Large intestine (tissue), 3 donors: ENCODE measurements around the gene FBXL7. TPM values are rescaled to one million over a fixed set of nuclear protein-coding genes. Genes with fewer than 3 reads are reported as not detected.

ENCODE experiments used
- DNase-seq, 2 donors: peaks; one replicate each; pipeline versions ENCODE4 v3.0.0 to v3.0.0-alpha.2; 2013
- H3K27ac ChIP-seq: one replicate; pipeline ENCODE4 v1.5.1; 2013; ENCODE audit warnings: low read length
- H3K27me3 ChIP-seq: 2 replicates; pipeline ENCODE4 v1.6.1; 2013; ENCODE audit warnings: low read length; ENCODE audit not compliant: control insufficient read depth, insufficient read depth
- H3K36me3 ChIP-seq: 2 replicates; pipeline ENCODE4 v1.6.1; 2013; ENCODE audit warnings: low read length; ENCODE audit not compliant: control insufficient read depth, insufficient read depth
- H3K4me1 ChIP-seq: one replicate; pipeline ENCODE4 v1.6.1; 2013; ENCODE audit warnings: low read length; ENCODE audit not compliant: control insufficient read depth, insufficient read depth
- H3K4me3 ChIP-seq: one replicate; pipeline ENCODE4 v1.5.1; 2013; ENCODE audit warnings: low read length
- H3K9me3 ChIP-seq: one replicate; pipeline ENCODE4 v1.6.1; 2013; ENCODE audit warnings: mild to moderate bottlenecking, low read depth, low read length, moderate library complexity; ENCODE audit not compliant: control insufficient read depth
- WGBS: methylation state at CpG from one replicate; pipeline ENCODE4 v1.1.5; 2013; ENCODE audit warnings: low lambda C conversion rate; ENCODE audit not compliant: insufficient coverage; 5-methylcytosine and 5-hydroxymethylcytosine counted together
- polyA plus RNA-seq: library from polyadenylated mRNA; unstranded; fragments of 120-200 nt; gene quantifications from one replicate; pipeline ENCODE4 v1.2.1, GENCODE V29; 2013

The FBXL7 gene
- polyA plus RNA-seq, 1 donor, result 7.2 TPM

DNA sequence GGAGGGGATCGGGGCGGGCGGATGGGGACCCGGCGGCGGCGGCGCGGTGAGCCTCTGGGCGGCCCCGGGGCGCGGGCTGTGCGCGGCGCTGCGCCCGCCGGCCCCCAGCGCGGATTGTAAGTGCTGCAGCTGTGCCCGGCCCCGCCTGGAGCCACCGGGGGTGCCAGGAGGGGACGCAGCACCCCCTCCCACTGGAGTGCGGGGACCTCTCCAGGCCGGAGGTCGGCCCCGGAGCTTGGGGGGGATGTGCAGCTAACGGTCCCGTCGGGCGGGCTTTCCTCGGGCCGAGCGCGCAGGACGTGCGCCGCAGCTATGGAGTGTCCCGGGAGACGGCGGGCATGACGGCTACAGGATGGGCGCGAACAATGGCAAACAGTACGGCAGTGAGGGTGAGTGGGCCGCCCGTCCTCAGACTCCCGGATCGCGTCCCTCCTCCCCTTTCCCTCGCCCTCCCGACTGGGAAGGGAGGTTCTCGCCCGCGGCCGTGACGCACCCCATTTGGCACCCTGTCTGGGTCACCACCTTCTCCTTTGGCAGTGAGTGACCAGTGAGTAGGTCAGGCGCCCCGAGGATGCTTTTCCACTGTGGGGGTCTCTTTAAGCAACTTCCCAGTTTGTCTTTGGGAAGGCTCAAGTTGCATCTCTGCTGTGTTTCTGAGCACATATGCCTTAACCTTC, 483 bp downstream of the FBXL7 start:
- no peaks in the 10 kb centered on the region for H3K36me3 ChIP-seq
- WGBS, result no CpG with 5 or more reads among the region's 61 CpGs

DNA sequence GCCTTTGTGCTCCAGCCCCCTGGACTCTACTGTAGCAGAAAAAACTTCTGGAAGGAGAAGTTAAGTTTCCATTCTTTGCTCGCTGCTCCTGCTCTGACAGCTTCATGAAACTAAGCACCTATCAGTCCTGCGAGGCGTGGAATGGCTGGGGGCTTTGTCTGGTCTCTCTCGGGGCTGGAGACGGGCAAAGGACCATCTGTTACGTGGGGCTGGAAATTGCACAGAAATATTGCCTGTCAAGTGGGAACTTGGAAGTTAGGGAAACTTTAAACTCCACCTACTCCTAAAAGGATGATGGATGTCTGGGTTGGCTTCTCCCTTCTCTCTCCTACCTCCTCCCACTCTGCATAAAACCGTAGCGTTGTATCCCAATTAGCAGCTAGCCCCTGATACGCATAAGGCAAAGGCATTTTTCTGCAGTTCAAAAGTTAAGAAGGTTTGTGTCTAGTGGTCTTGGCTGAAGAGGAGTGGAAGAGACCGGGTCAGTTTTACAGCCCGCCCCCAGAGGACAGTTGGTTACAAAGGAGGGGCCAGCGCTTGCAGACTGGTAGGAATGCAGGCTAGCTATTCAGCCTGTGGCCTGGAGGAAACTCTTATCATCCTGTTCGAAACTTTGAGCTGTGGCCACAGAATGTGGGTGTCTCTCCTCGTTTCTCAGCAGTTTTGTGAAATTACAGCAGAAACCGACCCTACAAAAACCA, 1.3 kb downstream of the FBXL7 start:
- H3K4me3 ChIP-seq, result peak overlapping the region; percentile 43

More for the DNA sequence above, 483 bp downstream of the FBXL7 start:
- Histone ChIP-seq H3K27ac (peak overlapping the region; percentile 44), H3K4me1 (no peaks in the 10 kb centered on the region), H3K9me3 (peaks cover 3% of the 10 kb centered on the region), H3K27me3 (peaks cover 26% of the 10 kb centered on the region), H3K4me3 (peak overlapping the region; percentile 43)
- DNase-seq, result peak in 1 of 2 donors; percentile 42

DNA sequence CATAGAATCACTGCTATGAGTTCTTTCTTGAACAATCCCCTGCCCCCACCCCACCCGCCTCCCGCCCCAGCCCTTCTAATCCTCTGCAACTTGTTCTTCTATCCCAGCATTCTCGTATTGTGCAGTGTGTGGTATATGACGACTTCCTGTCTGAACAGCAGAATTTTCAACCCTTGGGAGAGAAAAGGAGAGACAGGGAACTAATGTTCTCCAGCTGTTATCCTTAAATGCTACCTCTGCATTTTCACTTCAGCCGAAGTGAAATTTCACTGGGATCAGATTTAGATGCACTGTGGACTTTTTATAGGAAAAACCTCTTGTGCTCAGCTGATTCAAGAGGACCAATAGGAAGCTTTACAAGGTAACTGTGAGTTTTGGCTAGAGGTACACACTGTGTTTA, 2.2 kb downstream of the FBXL7 start:
- Histone ChIP-seq H3K27me3 (peaks cover 26% of the 10 kb centered on the region), H3K9me3 (peaks cover 3% of the 10 kb centered on the region), H3K4me3 (peak overlapping the region; percentile 43), H3K27ac (no peak overlapping the region), H3K4me1 (no peaks in the 10 kb centered on the region), H3K36me3 (no peaks in the 10 kb centered on the region)
- DNase-seq, result no peak
- no CpG with 5 or more reads among the region's 5 CpGs for WGBS

More for the DNA sequence above, 1.3 kb downstream of the FBXL7 start:
- DNase-seq, result peak in 1 of 2 donors; percentile 38
- Histone ChIP-seq H3K27me3 (peaks cover 26% of the 10 kb centered on the region), H3K27ac (peak overlapping the region; percentile 44), H3K36me3 (no peaks in the 10 kb centered on the region), H3K4me1 (no peaks in the 10 kb centered on the region), H3K9me3 (peaks cover 3% of the 10 kb centered on the region)
- 7% methylated on average over 3 of the region's 15 CpGs for WGBS

DNA sequence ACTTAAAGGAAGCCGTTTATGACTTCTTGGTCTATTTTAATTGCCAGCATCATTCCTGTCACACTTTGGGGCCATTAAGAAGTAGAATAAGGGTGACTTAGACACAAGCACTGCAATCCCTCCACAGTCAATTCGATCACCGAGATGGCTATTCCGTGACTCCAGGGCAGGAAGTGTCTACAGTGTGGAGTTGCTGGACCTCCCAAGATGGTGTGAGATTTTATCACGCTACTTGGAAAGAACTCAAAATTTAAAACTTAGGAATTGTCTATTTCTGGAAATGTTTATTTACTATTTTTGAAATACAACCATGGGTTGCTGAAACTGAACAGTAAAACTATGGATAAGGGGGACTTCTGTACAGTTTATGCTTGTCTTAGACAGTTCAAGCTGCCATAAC, 6.2 kb downstream of the FBXL7 start:
- no peak overlapping the region for H3K27ac ChIP-seq
- H3K4me3 ChIP-seq, result no peak overlapping the region
- 80% methylated on average over 1 of the region's 5 CpGs for WGBS
- no peaks in the 10 kb centered on the region for H3K36me3 ChIP-seq
- H3K9me3 ChIP-seq, result no peaks in the 10 kb centered on the region
- peaks cover 5% of the 10 kb centered on the region for H3K27me3 ChIP-seq
- DNase-seq, result no peak
- no peaks in the 10 kb centered on the region for H3K4me1 ChIP-seq

DNA sequence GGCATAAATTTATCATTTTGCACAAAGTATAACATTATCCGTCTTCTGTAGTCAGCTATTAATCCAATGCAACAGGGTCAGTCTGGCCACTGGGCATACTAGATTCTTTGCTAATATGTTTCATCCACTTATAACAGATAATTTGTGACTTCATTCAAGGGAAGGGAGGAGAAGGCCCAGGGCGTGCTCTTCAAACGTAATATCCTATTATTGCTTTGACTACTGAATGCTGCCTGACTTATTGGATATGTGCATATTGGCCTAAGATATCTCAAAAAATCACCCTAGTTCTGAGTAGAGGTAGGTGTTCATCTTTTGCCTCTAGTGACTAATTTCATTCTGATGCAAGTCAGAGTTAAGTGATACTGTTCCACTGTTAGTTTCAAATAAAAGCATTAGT, 6.9 kb downstream of the FBXL7 start:
- Histone ChIP-seq H3K27me3 (no peaks in the 10 kb centered on the region), H3K27ac (no peak overlapping the region), H3K4me3 (no peak overlapping the region), H3K4me1 (no peaks in the 10 kb centered on the region), H3K36me3 (no peaks in the 10 kb centered on the region), H3K9me3 (no peaks in the 10 kb centered on the region)
- WGBS, result 82% methylated on average over 2 of the region's 3 CpGs
- no peak for DNase-seq

DNA sequence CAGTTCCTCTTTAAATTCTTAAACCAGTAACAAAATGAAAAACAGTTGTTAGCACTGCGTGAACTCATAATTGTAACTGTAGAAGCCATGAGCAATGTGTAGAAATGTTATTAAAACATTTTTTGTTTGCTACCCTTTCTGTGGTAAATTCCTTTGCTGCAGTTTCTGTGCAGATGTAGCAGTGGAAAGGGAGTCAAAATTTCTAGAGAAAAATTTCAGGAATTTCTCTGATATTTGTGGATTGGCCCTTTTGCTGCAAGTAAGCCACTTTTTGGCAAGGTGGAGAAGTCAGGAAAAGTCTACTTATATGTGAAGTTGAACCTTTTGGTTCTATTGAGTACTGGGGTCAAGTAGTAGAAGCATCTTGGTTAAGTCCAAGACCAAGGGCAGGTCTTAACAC, 10.1 kb downstream of the FBXL7 start:
- H3K4me3 ChIP-seq, result no peak overlapping the region
- WGBS, result no CpG with 5 or more reads among the region's 1 CpG
- no peak overlapping the region for H3K27ac ChIP-seq
- no peaks in the 10 kb centered on the region for H3K36me3 ChIP-seq
- H3K27me3 ChIP-seq, result no peaks in the 10 kb centered on the region
- H3K4me1 ChIP-seq, result no peaks in the 10 kb centered on the region
- DNase-seq, result no peak
- no peaks in the 10 kb centered on the region for H3K9me3 ChIP-seq

DNA sequence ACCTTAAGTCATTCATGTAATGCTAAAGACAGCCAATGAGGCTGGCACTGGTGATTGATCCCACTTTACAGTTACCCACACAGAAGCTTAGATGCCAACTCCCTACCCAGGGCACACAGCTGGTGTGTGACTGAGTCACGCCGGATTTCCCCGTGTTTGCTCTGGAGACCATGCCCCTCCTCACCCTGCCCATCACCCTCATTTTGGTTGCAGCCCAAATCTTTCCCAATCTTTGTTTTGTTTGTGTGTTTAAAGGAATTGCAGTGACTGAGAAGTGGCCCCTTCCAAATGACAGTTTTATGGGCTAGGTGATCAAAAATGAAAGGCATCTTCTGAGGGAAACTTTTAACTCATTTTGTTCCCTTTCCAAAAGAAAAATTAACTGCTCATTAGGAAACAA, 10.9 kb downstream of the FBXL7 start:
- Histone ChIP-seq H3K9me3 (no peaks in the 10 kb centered on the region), H3K27me3 (no peaks in the 10 kb centered on the region), H3K36me3 (no peaks in the 10 kb centered on the region), H3K27ac (no peak overlapping the region), H3K4me1 (no peaks in the 10 kb centered on the region), H3K4me3 (no peak overlapping the region)
- no peak for DNase-seq
- WGBS, result 50% methylated on average over 2 of the region's 3 CpGs

DNA sequence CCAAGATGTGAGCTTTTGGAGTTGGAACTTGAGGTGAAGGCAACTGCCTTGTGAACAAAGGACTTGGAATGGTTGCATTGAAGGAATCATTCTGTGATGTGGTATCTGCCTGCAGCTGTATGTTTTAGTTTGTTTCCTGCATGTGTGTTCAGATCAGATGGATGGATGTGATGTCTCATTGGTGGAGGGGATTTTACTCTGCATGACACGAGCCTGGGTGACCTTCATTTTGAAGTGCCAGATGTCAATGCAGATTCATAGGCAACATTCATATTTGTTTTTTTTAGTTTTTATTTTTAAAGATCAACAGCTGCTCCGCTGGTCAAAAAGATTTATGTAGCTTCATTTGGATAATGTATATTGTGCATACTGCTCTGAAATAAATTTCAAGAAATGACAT, 13.5 kb downstream of the FBXL7 start:
- H3K27me3 ChIP-seq, result no peaks in the 10 kb centered on the region
- no peak overlapping the region for H3K4me3 ChIP-seq
- no peaks in the 10 kb centered on the region for H3K36me3 ChIP-seq
- H3K27ac ChIP-seq, result no peak overlapping the region
- no peaks in the 10 kb centered on the region for H3K4me1 ChIP-seq
- no peak for DNase-seq
- no peaks in the 10 kb centered on the region for H3K9me3 ChIP-seq
- WGBS, result 94% methylated on average over 2 of the region's 2 CpGs

DNA sequence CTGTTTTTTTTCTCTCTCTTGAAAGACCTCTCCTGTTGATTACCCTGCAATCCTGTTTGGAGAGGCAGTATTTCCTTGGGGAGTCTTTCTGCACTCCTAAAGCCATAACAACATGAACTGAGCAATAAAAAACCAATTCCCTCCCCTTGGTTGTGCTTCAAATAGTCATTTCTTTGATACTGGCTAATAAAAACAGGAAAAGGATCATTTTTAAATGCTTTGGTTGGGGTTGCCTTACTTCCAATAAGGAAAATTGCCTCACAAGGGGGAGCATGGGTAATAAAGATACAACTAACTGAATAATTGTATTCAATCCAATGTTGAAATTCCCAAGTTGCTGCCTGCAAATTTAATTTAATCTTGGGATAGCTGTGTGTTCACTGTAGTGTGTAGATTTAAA, 13.9 kb downstream of the FBXL7 start:
- H3K9me3 ChIP-seq, result no peaks in the 10 kb centered on the region
- H3K27ac ChIP-seq, result no peak overlapping the region
- no peaks in the 10 kb centered on the region for H3K4me1 ChIP-seq
- no peaks in the 10 kb centered on the region for H3K27me3 ChIP-seq
- H3K36me3 ChIP-seq, result no peaks in the 10 kb centered on the region
- no peak overlapping the region for H3K4me3 ChIP-seq
- DNase-seq, result no peak

DNA sequence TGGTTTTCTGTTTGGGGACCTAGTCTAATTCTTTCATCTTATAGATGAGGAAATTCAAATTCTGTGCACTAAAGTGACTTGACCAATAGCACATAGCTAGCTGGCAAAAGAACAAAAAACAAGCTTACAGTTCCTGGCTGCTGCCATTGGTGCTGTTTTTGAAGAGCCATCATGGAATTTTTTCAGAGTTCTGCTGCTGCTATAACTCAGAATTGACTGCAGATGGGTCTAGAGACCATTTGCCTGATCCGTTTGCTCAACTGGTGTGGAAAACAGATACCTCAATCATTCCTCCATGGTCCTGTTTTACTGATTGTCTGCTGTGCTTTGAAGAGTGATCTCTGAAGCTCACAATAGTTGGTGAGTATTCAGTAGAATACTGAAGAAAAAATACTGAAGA, 15.2 kb downstream of the FBXL7 start:
- no peak for DNase-seq
- no peak overlapping the region for H3K27ac ChIP-seq
- WGBS, result no CpG with 5 or more reads among the region's 1 CpG
- no peak overlapping the region for H3K4me3 ChIP-seq
- H3K4me1 ChIP-seq, result no peaks in the 10 kb centered on the region
- no peaks in the 10 kb centered on the region for H3K36me3 ChIP-seq
- no peaks in the 10 kb centered on the region for H3K9me3 ChIP-seq
- no peaks in the 10 kb centered on the region for H3K27me3 ChIP-seq

DNA sequence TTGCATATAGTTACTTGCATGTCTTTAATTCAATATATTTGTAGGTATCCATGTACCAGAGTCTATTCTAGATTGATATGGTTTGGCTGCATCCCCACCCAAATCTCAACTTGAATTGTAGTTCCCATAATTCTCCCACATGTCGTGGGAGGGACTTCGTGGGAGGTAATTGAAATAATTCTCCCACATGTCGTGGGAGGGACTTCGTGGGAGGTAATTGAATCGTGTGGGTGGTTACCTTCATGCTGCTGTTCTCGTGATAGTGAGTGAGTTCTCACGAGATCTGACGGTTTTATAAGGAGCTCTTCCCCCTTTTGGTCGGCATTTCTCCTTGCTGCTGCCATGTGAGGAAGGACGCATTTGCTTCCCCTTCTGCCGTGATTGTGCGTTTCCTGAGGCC, 16.5 kb downstream of the FBXL7 start:
- Histone ChIP-seq H3K4me3 (no peak overlapping the region), H3K27ac (no peak overlapping the region), H3K27me3 (no peaks in the 10 kb centered on the region), H3K4me1 (no peaks in the 10 kb centered on the region), H3K9me3 (no peaks in the 10 kb centered on the region), H3K36me3 (no peaks in the 10 kb centered on the region)
- no peak for DNase-seq
- no CpG with 5 or more reads among the region's 12 CpGs for WGBS
